Keratinocyte (primary cell): ENCODE results near the gene CA12. TPM values are rescaled to one million over a fixed set of nuclear protein-coding genes. Genes with fewer than 3 reads are reported as not detected.

Source experiments
- DNase-seq: peaks from one replicate; pipeline ENCODE4 v3.0.0-alpha.2; 2011; ENCODE audit warnings: low read depth, missing footprints, low spot score
- FAIRE-seq: peaks from 2 replicates; lab custom pipeline; 2011; peaks lifted over from hg19 to GRCh38; lab: Jason Lieb, UNC
- H2AFZ ChIP-seq: 2 replicates; pipeline ENCODE4 v1.6.0; 2012; ENCODE audit warnings: low read length, control low read depth, inconsistent platforms; ENCODE audit not compliant: control insufficient read depth
- H3K27ac ChIP-seq: 2 replicates; pipeline ENCODE4 v1.5.1; 2011; ENCODE audit warnings: low read length; ENCODE audit not compliant: control insufficient read depth, insufficient read depth
- H3K27me3 ChIP-seq: 3 replicates; pipeline ENCODE4 v1.6.0; 2011; ENCODE audit warnings: low read length; ENCODE audit not compliant: control insufficient read depth, insufficient read depth; ENCODE audit errors: extremely low read depth
- H3K36me3 ChIP-seq, 2 experiments: 2 replicates in 1 of 2; 3 replicates in 1 of 2; pipeline ENCODE4 v1.5.1; 2011; ENCODE audit warnings: low read length in 2 of 2, mild to moderate bottlenecking in 1 of 2; ENCODE audit not compliant: control insufficient read depth in 2 of 2, insufficient read depth in 2 of 2; ENCODE audit errors: extremely low read depth in 1 of 2
- H3K4me1 ChIP-seq: 3 replicates; pipeline ENCODE4 v1.5.1; 2011; ENCODE audit warnings: low read length; ENCODE audit not compliant: control insufficient read depth, insufficient read depth; ENCODE audit errors: extremely low read depth
- H3K4me2 ChIP-seq: 3 replicates; pipeline ENCODE4 v1.6.0; 2011; ENCODE audit warnings: low read depth, low read length; ENCODE audit not compliant: control insufficient read depth, insufficient read depth; ENCODE audit errors: extremely low read depth
- H3K4me3 ChIP-seq, 3 experiments: fragments of 200-600 bp in 1 of 3; sonication (generic) in 1 of 3; 2 replicates in 2 of 3; 3 replicates in 1 of 3; pipeline ENCODE4 v1.5.1; 2011 to 2016; ENCODE audit warnings: low read length in 3 of 3, mild to moderate bottlenecking in 3 of 3, control low read depth in 2 of 3, inconsistent platforms in 1 of 3, low read depth in 1 of 3, mixed read lengths in 1 of 3, mixed run types in 1 of 3, moderate library complexity in 1 of 3; ENCODE audit not compliant: control insufficient read depth in 2 of 3, insufficient read depth in 2 of 3; ENCODE audit errors: extremely low read depth in 1 of 3
- H3K79me2 ChIP-seq: 2 replicates; pipeline ENCODE4 v1.6.0; 2012; ENCODE audit warnings: low read length; ENCODE audit not compliant: control insufficient read depth, insufficient read depth
- H3K9ac ChIP-seq: 3 replicates; pipeline ENCODE4 v1.6.0; 2011; ENCODE audit warnings: low read length; ENCODE audit not compliant: control insufficient read depth, insufficient read depth; ENCODE audit errors: extremely low read depth
- H3K9me1 ChIP-seq: 3 replicates; pipeline ENCODE4 v1.6.0; 2011; ENCODE audit warnings: low read length; ENCODE audit not compliant: control insufficient read depth, insufficient read depth; ENCODE audit errors: extremely low read depth
- H3K9me3 ChIP-seq: 2 replicates; pipeline ENCODE4 v1.5.1; 2012; ENCODE audit warnings: low read depth, low read length; ENCODE audit not compliant: control insufficient read depth
- H4K20me1 ChIP-seq: 3 replicates; pipeline ENCODE4 v1.6.0; 2011; ENCODE audit warnings: low read length; ENCODE audit not compliant: control insufficient read depth, insufficient read depth; ENCODE audit errors: extremely low read depth
- EZH2 ChIP-seq: IDR thresholded peaks from one replicate; pipeline ENCODE4 v1.6.1; 2012; ENCODE audit warnings: inconsistent platforms, mild to moderate bottlenecking, low read length, moderate library complexity
- dilution Hi-C: fragments of 300-500 bp; cut with MboI; formaldehyde crosslinking; loops from one replicate; pipeline ENCODE4 v1.7.0; 2020; ENCODE audit warnings: low sequenced_read_pairs; ENCODE audit not compliant: extremely low pct_ligation_motif_present
- polyA minus RNA-seq, 3 experiments: library from RNA; depleted of rRNA, polyadenylated mRNA; stranded (reverse); fragments of >200 nt; gene quantifications; 1 replicate in 1 of 3; 2 replicates in 1 of 3; 3 replicates in 1 of 3; pipeline ENCODE4 v1.2.3, GENCODE V29; 2011
- polyA plus RNA-seq, 5 experiments: library from polyadenylated mRNA; depleted of rRNA in 3 of 5; stranded (reverse) in 3 of 5; stranded (forward) in 1 of 5; unstranded in 1 of 5; fragments of >200 nt; gene quantifications; 1 replicate in 1 of 5; 2 replicates in 3 of 5; 3 replicates in 1 of 5; pipeline versions ENCODE4 v1.2.1 to v1.2.3, GENCODE V29; 2011 to 2012; ENCODE audit warnings: missing spikeins in 2 of 5, low read depth in 1 of 5, low replicate concordance in 1 of 5
- TF ChIP-seq, protein P1 (sequence below), 3 experiments: IDR thresholded peaks in 1 of 3; conservative IDR thresholded peaks in 1 of 3; optimal IDR thresholded peaks in 1 of 3; 2 replicates in 2 of 3; 3 replicates in 1 of 3; pipeline versions ENCODE3 to v1.5.1; 2011; ENCODE audit warnings: low read length in 3 of 3, mild to moderate bottlenecking in 3 of 3, moderate library complexity in 2 of 3, control low read depth in 1 of 3, inconsistent platforms in 1 of 3; ENCODE audit not compliant: insufficient read depth in 2 of 3; ENCODE audit errors: extremely low read depth in 1 of 3

Gene CA12
- polyA plus RNA-seq, result 101 to 220 TPM (median 158 TPM) in 3 replicates
- polyA plus RNA-seq (2011; ENCODE audit: low read depth), result 45.2 TPM
- polyA plus RNA-seq (2011; cell fraction: cytosol; rRNA removed), result 52.6 and 62.1 TPM in 2 replicates
- polyA plus RNA-seq (2011; cell fraction: nucleus; rRNA removed), result 202 and 203 TPM in 2 replicates
- polyA plus RNA-seq (2012; ENCODE audit: low replicate concordance), result 78.2 and 80.9 TPM in 2 replicates
- 71.9 to 160 TPM (median 122 TPM) in 3 replicates for polyA minus RNA-seq
- polyA minus RNA-seq (2011; cell fraction: cytosol; rRNA and poly(A)+ RNA removed), result 91.3 TPM
- 234 and 311 TPM in 2 replicates for polyA minus RNA-seq (2011; cell fraction: nucleus; rRNA and poly(A)+ RNA removed)

- Histone ChIP-seq H3K36me3 (peaks cover 0 to 4% of the 10 kb centered on the region in 2 experiments), H3K27me3 (no peaks in the 10 kb centered on the region), H3K9ac (peak within 1 kb of the TSS; percentile 86), H3K4me2 (peak within 1 kb of the TSS; percentile 99), H2AFZ (peak within 1 kb of the TSS; percentile 77), H3K9me3 (no peaks in the 10 kb centered on the region), H3K9me1 (no peaks in the 10 kb centered on the region), H4K20me1 (no peaks in the 10 kb centered on the region), H3K4me3 (peak within 1 kb of the TSS; percentile 48 to 78 (median 76)), H3K4me1 (peaks cover 51% of the 10 kb centered on the region), H3K27ac (peak within 1 kb of the TSS; percentile 90), H3K79me2 (peaks cover 41% of the 10 kb centered on the region)
- dilution Hi-C loops, result no loop called here
- no peak for TF ChIP-seq EZH2
- TF ChIP-seq, protein P1, sequence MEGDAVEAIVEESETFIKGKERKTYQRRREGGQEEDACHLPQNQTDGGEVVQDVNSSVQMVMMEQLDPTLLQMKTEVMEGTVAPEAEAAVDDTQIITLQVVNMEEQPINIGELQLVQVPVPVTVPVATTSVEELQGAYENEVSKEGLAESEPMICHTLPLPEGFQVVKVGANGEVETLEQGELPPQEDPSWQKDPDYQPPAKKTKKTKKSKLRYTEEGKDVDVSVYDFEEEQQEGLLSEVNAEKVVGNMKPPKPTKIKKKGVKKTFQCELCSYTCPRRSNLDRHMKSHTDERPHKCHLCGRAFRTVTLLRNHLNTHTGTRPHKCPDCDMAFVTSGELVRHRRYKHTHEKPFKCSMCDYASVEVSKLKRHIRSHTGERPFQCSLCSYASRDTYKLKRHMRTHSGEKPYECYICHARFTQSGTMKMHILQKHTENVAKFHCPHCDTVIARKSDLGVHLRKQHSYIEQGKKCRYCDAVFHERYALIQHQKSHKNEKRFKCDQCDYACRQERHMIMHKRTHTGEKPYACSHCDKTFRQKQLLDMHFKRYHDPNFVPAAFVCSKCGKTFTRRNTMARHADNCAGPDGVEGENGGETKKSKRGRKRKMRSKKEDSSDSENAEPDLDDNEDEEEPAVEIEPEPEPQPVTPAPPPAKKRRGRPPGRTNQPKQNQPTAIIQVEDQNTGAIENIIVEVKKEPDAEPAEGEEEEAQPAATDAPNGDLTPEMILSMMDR (optimal IDR thresholded peaks at IDR 0.05 in 1 of 3, IDR thresholded peaks at IDR 0.05 in 1 of 3, conservative IDR thresholded peaks at IDR 0.05 in 1 of 3; ENCODE audit: extremely low read depth in 1 of 3, insufficient read depth in 2 of 3, low read length in 3 of 3), result no peak
- DNase-seq (no peak), FAIRE-seq (peak; percentile 55)
Measured at GRCh38 chr15:63381301-63382204, at the start of gene CA12. Gene CA12 (minus strand): TSS chr15:63381846. CDS start chr15:63381720, 126 bp downstream.

- Histone ChIP-seq H2AFZ (no peak overlapping the region), H3K4me1 (peaks cover 2% of the 10 kb centered on the region), H3K4me2 (no peak overlapping the region), H3K9ac (no peak overlapping the region), H3K79me2 (no peaks in the 10 kb centered on the region), H3K27me3 (no peaks in the 10 kb centered on the region), H3K4me3 (no peak overlapping the region), H3K27ac (no peak overlapping the region), H3K36me3 (no peaks in the 10 kb centered on the region), H3K9me3 (no peaks in the 10 kb centered on the region), H3K9me1 (no peaks in the 10 kb centered on the region), H4K20me1 (no peaks in the 10 kb centered on the region)
- no peak for DNase-seq
- no peak for FAIRE-seq
- no peak for TF ChIP-seq EZH2
- TF ChIP-seq, protein P1 (optimal IDR thresholded peaks at IDR 0.05 in 1 of 3, IDR thresholded peaks at IDR 0.05 in 1 of 3, conservative IDR thresholded peaks at IDR 0.05 in 1 of 3; ENCODE audit: extremely low read depth in 1 of 3, insufficient read depth in 2 of 3, low read length in 3 of 3), result no peak
- dilution Hi-C loops, result no loop called here
Measured at GRCh38 chr15:63430766-63431451, 49.3 kb upstream of the CA12 start.
